ENCODE data around the gene ARHGDIG.

ARHGDIG gene

DNA sequence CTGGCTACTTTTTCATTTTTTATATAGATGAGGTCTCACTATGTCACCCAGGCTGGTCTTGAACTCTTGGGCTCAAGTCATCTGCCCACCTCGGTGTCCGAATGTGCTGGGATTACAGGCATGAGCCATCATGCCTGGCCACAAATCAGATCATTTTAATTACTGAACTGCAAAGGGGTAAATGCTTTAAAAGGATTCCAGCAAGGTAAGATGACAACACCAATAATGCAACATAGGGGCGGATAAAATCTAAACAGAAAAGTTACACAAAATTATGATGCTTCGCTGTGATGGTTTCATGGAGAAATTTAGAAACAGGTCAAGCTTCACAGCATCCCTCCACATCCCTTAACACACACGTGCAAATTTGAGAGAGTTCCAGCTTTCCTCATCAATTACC is 39.8 kb downstream of the ARHGDIG start:
- DNase-seq, result no peak
- Histone ChIP-seq H3K4me2 (ENCODE audit: low read depth, low read length) (no peak overlapping the region), H3K79me2 (ENCODE audit: low read length) (peaks cover 81% of the 10 kb centered on the region), H3F3A (ENCODE audit: insufficient read depth, low read length) (no peaks in the 10 kb centered on the region), H2AFZ (ENCODE audit: low read length) (no peak overlapping the region), H3K36me3 (replicated peaks; ENCODE audit: insufficient read depth, low read length) (no peaks in the 10 kb centered on the region), H3K4me1 (ENCODE audit: low read length) (no peaks in the 10 kb centered on the region), H3K9me2 (replicated peaks; ENCODE audit: insufficient read depth, low read length) (no peaks in the 10 kb centered on the region), H3K27me3 (replicated peaks; ENCODE audit: insufficient read depth, low read length) (no peaks in the 10 kb centered on the region), H3K4me3 (ENCODE audit: low read length) (no peak overlapping the region), H3K9me3 (replicated peaks; ENCODE audit: insufficient read depth, low read length) (no peaks in the 10 kb centered on the region), H4K20me1 (ENCODE audit: insufficient read depth, low read length) (0 out of 2 replicates have a peak, but pooled peaks cover 3% of the 10 kb centered on the region), H3K9ac (ENCODE audit: low read length) (no peak overlapping the region), H3K27ac (ENCODE audit: low read length) (no peak overlapping the region)
- TF ChIP-seq, protein P1, sequence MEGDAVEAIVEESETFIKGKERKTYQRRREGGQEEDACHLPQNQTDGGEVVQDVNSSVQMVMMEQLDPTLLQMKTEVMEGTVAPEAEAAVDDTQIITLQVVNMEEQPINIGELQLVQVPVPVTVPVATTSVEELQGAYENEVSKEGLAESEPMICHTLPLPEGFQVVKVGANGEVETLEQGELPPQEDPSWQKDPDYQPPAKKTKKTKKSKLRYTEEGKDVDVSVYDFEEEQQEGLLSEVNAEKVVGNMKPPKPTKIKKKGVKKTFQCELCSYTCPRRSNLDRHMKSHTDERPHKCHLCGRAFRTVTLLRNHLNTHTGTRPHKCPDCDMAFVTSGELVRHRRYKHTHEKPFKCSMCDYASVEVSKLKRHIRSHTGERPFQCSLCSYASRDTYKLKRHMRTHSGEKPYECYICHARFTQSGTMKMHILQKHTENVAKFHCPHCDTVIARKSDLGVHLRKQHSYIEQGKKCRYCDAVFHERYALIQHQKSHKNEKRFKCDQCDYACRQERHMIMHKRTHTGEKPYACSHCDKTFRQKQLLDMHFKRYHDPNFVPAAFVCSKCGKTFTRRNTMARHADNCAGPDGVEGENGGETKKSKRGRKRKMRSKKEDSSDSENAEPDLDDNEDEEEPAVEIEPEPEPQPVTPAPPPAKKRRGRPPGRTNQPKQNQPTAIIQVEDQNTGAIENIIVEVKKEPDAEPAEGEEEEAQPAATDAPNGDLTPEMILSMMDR (IDR thresholded peaks at IDR 0.05; ENCODE audit: low read length), result no peak
- TF ChIP-seq EZH2 (optimal IDR thresholded peaks at IDR 0.05; ENCODE audit: low read depth, low read length) (no peak), EZH2phosphoT487 (IDR thresholded peaks at IDR 0.05; ENCODE audit: low read length) (no peak)

DNA sequence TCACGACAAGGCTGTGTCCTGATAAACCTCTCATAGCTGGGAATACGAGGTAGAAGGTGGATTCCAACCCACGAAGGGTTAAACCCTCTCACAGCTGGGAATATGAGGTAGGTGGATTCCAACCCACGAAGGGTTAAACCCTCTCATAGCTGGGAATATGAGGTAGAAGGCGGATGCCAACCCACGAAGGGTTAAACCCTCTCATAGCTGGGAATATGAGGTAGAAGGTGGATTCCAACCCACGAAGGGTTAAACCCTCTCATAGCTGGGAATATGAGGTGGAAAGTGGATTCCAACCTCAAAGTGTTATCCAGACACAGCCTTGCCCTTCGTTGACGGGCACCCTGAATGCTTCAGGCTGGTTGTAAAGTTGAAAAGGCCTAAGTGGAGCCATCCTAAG is 41.1 kb downstream of the ARHGDIG start:
- Histone ChIP-seq H3K36me3 (replicated peaks; ENCODE audit: insufficient read depth, low read length) (no peaks in the 10 kb centered on the region), H3K9ac (ENCODE audit: low read length) (no peak overlapping the region), H3K4me1 (ENCODE audit: low read length) (no peaks in the 10 kb centered on the region), H2AFZ (ENCODE audit: low read length) (no peak overlapping the region), H3K27me3 (replicated peaks; ENCODE audit: insufficient read depth, low read length) (no peaks in the 10 kb centered on the region), H4K20me1 (ENCODE audit: insufficient read depth, low read length) (0 out of 2 replicates have a peak, but pooled peaks cover 3% of the 10 kb centered on the region), H3K27ac (ENCODE audit: low read length) (no peak overlapping the region), H3K4me2 (ENCODE audit: low read depth, low read length) (no peak overlapping the region), H3K9me3 (replicated peaks; ENCODE audit: insufficient read depth, low read length) (no peaks in the 10 kb centered on the region), H3K79me2 (ENCODE audit: low read length) (peaks cover 85% of the 10 kb centered on the region), H3K9me2 (replicated peaks; ENCODE audit: insufficient read depth, low read length) (no peaks in the 10 kb centered on the region), H3F3A (ENCODE audit: insufficient read depth, low read length) (no peaks in the 10 kb centered on the region), H3K4me3 (ENCODE audit: low read length) (no peak overlapping the region)
- DNase-seq, result no peak
- TF ChIP-seq EZH2phosphoT487 (IDR thresholded peaks at IDR 0.05; ENCODE audit: low read length) (no peak), EZH2 (optimal IDR thresholded peaks at IDR 0.05; ENCODE audit: low read depth, low read length) (no peak)
- TF ChIP-seq, protein P1 (IDR thresholded peaks at IDR 0.05; ENCODE audit: low read length), result no peak

DNA sequence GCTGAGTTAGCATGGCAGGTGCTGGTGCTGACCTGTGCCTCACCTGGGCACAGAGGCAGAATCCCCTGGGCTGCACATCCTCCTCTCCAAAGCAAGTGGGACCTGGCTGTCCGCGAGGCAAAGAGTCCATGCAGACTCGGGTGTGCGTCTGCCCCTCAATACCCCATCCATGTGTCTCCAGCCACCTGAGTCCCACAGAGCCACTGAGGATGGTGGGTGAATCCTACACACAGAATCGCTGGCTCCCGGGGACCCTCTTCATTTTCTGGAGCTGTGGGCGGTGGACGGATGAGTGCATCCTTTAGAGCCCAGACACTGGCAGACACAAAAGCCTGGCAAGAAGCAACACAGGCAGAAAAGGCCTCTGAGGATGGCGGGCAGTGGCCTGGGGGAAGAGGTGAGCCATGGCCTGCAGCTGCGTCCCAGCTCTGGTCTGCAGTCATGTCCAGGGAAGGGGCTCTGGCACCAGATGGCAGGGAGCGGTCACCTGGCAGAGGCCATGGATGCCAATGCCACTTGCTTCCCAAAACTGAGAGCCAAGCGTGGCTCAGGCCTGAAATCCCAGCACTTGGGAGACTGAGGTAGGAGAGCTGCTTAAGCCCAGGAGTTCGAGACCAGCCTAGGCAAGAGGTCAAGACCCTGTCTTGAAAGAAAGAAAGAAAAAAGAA is 42.2 kb downstream of the ARHGDIG start:
- no peak overlapping the region for H2AFZ ChIP-seq (ENCODE audit: low read length)
- no peaks in the 10 kb centered on the region for H3K9me3 ChIP-seq (replicated peaks; ENCODE audit: insufficient read depth, low read length)
- no peaks in the 10 kb centered on the region for H3K27me3 ChIP-seq (replicated peaks; ENCODE audit: insufficient read depth, low read length)
- H3K27ac ChIP-seq (ENCODE audit: low read length), result no peak overlapping the region
- H3K36me3 ChIP-seq (replicated peaks; ENCODE audit: insufficient read depth, low read length), result no peaks in the 10 kb centered on the region
- no peak overlapping the region for H3K9ac ChIP-seq (ENCODE audit: low read length)
- peaks cover 81% of the 10 kb centered on the region for H3K79me2 ChIP-seq (ENCODE audit: low read length)
- H3K4me2 ChIP-seq (ENCODE audit: low read depth, low read length), result no peak overlapping the region
- no peaks in the 10 kb centered on the region for H3K9me2 ChIP-seq (replicated peaks; ENCODE audit: insufficient read depth, low read length)
- H4K20me1 ChIP-seq (ENCODE audit: insufficient read depth, low read length), result no peaks in the 10 kb centered on the region
- no peaks in the 10 kb centered on the region for H3K4me1 ChIP-seq (ENCODE audit: low read length)
- no peak for TF ChIP-seq EZH2phosphoT487 (IDR thresholded peaks at IDR 0.05; ENCODE audit: low read length)
- TF ChIP-seq EZH2 (optimal IDR thresholded peaks at IDR 0.05; ENCODE audit: low read depth, low read length), result no peak
- TF ChIP-seq, protein P1 (IDR thresholded peaks at IDR 0.05; ENCODE audit: low read length), result no peak
- no peak for DNase-seq
- H3K4me3 ChIP-seq (ENCODE audit: low read length), result no peak overlapping the region
- H3F3A ChIP-seq (ENCODE audit: insufficient read depth, low read length), result no peaks in the 10 kb centered on the region

Measured in MM.1S (cell line).